ENCODE data around the gene MYOG. TPM values are rescaled to one million over a fixed set of nuclear protein-coding genes. Genes with fewer than 3 reads are reported as not detected.
A peak's percentile ranks its signal among the peaks of the same experiment; 100 is the strongest.

The MYOG gene
- total RNA-seq, 2 experiments from 2014 or later, result not detected

DNA sequence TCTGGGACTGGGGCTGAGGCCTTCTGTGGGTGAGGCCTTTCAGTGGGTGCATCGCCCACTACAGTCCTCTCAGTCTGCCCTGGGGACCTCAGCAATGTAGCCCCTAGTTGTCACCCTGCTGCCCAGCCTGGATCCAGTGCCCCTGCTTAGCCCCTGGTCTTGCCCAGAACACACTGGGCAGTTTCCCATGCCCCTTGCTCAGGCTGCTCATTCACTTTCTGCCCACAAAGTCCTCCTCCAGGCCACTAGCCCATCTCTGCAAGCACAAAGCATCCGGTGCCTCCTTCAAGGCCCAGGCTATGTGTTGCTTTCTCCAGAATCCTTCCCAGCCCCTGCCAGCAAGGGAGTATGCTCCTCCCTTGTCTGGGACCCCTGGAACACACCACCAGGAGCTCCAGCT lies 36.3 kb upstream of the MYOG start:
- no peak for DNase-seq
- Mint-ChIP-seq H3K27me3 (peaks cover 43% of the 10 kb centered on the region), H3K36me3 (ENCODE audit: low read depth) (no peaks in the 10 kb centered on the region), H3K9me3 (no peaks in the 10 kb centered on the region), H3K27ac (no peak overlapping the region), H3K4me3 (no peak overlapping the region), H3K4me1 (ENCODE audit: low read depth) (peaks cover 2% of the 10 kb centered on the region)
- TF ChIP-seq CTCF (IDR thresholded peaks at IDR 0.05), result no peak
- POLR2A ChIA-PET, result no interaction called here
- intact Hi-C loops (cut with micrococcal nuclease), result no loop called here
- no peak for ATAC-seq
- CTCF ChIA-PET, result interaction anchor here (1.7 kb wide), 1 partner anchor 50 kb away, joined by 7 read pairs; no protein-coding TSS in a partner anchor

DNA sequence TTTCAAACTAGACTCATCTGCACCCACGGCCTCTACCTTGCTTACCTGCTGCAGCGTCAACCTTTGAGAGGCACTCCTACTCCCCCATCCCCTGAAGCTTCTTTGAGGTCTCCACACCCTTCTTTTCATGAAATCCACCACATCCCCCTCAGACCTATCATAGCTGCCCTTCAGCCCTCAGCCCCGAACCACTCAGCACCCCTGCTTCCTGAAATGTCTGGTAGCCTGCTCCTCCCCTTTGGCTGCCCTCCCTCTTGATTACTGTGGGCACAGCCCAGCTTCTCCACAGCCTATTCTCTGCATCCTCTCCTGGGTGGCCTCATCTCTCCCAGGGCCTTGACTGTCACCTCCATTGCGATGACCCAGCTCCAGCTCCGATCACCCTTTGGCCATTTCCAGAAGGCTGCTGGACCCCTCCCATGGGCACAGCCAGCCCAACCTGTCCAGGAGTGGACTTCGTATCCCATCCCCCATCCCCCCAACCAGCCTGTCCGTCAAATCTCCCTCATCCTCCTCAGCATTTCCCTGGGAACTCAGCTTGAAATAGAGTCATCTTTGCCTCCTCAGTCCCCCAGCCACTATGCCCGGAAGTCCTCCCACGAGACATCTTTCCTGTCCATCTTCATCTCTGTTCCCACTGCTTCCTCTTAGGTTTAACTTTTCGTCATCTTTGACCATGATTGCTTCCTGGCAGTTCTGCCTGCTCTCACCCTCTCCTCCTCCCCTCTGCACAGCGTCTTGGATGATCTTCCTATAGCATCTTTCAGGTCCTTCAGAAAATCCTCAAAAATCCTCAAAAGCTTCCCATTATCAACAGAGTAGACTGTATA lies 35.6 kb upstream of the MYOG start:
- no peak overlapping the region for H3K27ac Mint-ChIP-seq
- no peak for DNase-seq
- H3K27me3 Mint-ChIP-seq, result peaks cover 41% of the 10 kb centered on the region
- POLR2A ChIA-PET, result no interaction called here
- CTCF ChIA-PET, result interaction anchor here (0.8 to 1.7 kb wide), 4 partner anchors 51 to 146 kb away, joined by 3 to 7 read pairs (median 4); no protein-coding TSS in a partner anchor
- H3K4me1 Mint-ChIP-seq (ENCODE audit: low read depth), result no peaks in the 10 kb centered on the region
- intact Hi-C loops (cut with micrococcal nuclease), result no loop called here
- no peaks in the 10 kb centered on the region for H3K9me3 Mint-ChIP-seq
- no peak overlapping the region for H3K4me3 Mint-ChIP-seq
- ATAC-seq, result no peak
- no peaks in the 10 kb centered on the region for H3K36me3 Mint-ChIP-seq (ENCODE audit: low read depth)
- TF ChIP-seq CTCF (IDR thresholded peaks at IDR 0.05), result no peak

DNA sequence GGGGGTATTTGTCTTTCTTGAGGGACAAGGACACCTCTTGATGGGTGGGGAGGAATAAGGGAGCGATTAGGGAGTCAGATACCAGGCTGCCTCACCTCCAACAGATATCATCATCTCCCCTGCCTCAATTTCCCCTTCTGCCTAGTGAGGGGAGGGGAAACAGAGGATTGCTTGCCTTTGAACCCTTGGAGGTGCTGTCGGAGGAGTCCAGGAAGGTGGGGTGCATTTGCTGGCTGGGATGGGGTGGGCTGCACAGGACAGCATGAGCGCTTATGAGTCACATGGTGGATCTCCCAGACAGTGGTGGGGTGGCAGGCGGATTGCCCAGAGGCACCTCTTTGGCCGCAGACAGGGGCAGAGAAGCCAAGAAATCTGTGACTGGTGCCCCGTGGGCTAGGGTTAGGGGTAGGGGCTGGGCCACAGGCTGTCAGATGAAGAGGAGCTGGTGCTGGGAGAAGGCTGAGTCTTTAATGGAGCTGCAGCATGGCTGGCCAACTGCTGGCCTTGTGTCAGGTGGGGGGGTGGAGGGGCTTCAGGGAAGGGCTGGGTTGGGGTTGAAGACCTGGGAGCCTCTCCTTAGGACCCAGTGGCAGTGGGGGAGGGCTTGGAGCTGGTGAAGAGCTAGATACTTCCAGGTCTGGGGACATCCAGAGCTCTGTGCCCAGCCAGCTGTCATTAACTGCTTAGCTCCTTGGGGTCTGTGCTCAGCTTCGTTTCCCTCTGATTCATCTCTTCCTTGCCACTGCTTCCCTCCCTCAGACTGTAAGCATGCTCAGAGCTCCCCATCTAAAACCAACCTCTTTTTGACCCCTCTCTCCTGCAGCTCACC lies 34.7 kb upstream of the MYOG start:
- TF ChIP-seq CTCF (IDR thresholded peaks at IDR 0.05), result no peak
- intact Hi-C loops (cut with micrococcal nuclease), result no loop called here
- H3K27ac Mint-ChIP-seq, result no peak overlapping the region
- ChIA-PET CTCF (interaction anchor here (0.8 to 1.7 kb wide), 4 partner anchors 52 to 147 kb away, joined by 3 to 7 read pairs (median 4); no protein-coding TSS in a partner anchor), POLR2A (no interaction called here)
- H3K27me3 Mint-ChIP-seq, result peaks cover 39% of the 10 kb centered on the region
- no peaks in the 10 kb centered on the region for H3K9me3 Mint-ChIP-seq
- ATAC-seq (no peak), DNase-seq (no peak)
- no peaks in the 10 kb centered on the region for H3K36me3 Mint-ChIP-seq (ENCODE audit: low read depth)
- no peak overlapping the region for H3K4me3 Mint-ChIP-seq
- H3K4me1 Mint-ChIP-seq (ENCODE audit: low read depth), result no peaks in the 10 kb centered on the region

GRCh38 chr1:203117611-203118575 lies 32.1 kb upstream of the MYOG start:
- intact Hi-C loops (cut with micrococcal nuclease), result loop anchor here (5.0 kb wide), 1 partner anchor 99 kb away; no protein-coding TSS in a partner anchor

More at GRCh38 chr1:203117611-203118575, 32.1 kb upstream of the MYOG start:
- Mint-ChIP-seq H3K4me1 (ENCODE audit: low read depth) (no peaks in the 10 kb centered on the region), H3K27ac (no peak overlapping the region), H3K27me3 (peaks cover 34% of the 10 kb centered on the region), H3K9me3 (no peaks in the 10 kb centered on the region), H3K36me3 (ENCODE audit: low read depth) (no peaks in the 10 kb centered on the region), H3K4me3 (no peak overlapping the region)
- DNase-seq (peak; percentile 74), ATAC-seq (peak; percentile 77)
- peak; percentile 55 for TF ChIP-seq CTCF (IDR thresholded peaks at IDR 0.05)
- POLR2A ChIA-PET, result interaction anchor here (0.7 to 2.5 kb wide), 2 partner anchors 10 to 14 kb away, joined by 3 to 9 read pairs; partner anchors contain the start of gene ADORA1
- CTCF ChIA-PET, result interaction anchor here (0.8 to 3.1 kb wide), 15 partner anchors 10 to 370 kb away, joined by 3 to 35 read pairs (median 3); partner anchors contain the start of genes ADORA1 and MYBPH
